H9 (cell line): ENCODE results near the gene DIAPH2. TPM values are rescaled to one million over a fixed set of nuclear protein-coding genes. Genes with fewer than 3 reads are reported as not detected.

Experiments used
- DNase-seq: peaks from one replicate; pipeline ENCODE4 v3.0.0-alpha.2; 2017
- H2AFZ ChIP-seq: one replicate; pipeline ENCODE4 v1.6.1; 2013; ENCODE audit warnings: mild to moderate bottlenecking, low read length, control low read depth, moderate library complexity
- H2AK5ac ChIP-seq: 2 replicates; pipeline ENCODE4 v1.6.1; 2013; ENCODE audit warnings: low read length, control low read depth, mixed read lengths; ENCODE audit not compliant: insufficient read length
- H2BK120ac ChIP-seq: one replicate; pipeline ENCODE4 v1.6.1; 2013; ENCODE audit warnings: low read depth, mild to moderate bottlenecking, low read length, control low read depth, inconsistent platforms; ENCODE audit not compliant: poor library complexity, severe bottlenecking
- H2BK12ac ChIP-seq: 2 replicates; pipeline ENCODE4 v1.6.1; 2013; ENCODE audit warnings: low read length, control low read depth, mixed read lengths, low read depth; ENCODE audit not compliant: insufficient read length
- H2BK15ac ChIP-seq: 2 replicates; pipeline ENCODE4 v1.6.1; 2013; ENCODE audit warnings: low read depth, low read length, control low read depth
- H2BK20ac ChIP-seq: one replicate; pipeline ENCODE4 v1.6.1; 2013; ENCODE audit warnings: low read depth, mild to moderate bottlenecking, low read length, control low read depth, inconsistent platforms; ENCODE audit not compliant: poor library complexity, severe bottlenecking
- H2BK5ac ChIP-seq: 2 replicates; pipeline ENCODE4 v1.6.1; 2013; ENCODE audit warnings: low read length, control low read depth, mixed read lengths; ENCODE audit not compliant: insufficient read length
- H3K14ac ChIP-seq: 2 replicates; pipeline ENCODE4 v1.6.1; 2013; ENCODE audit warnings: low read length, control low read depth; ENCODE audit not compliant: insufficient read depth
- H3K18ac ChIP-seq: 2 replicates; pipeline ENCODE4 v1.6.1; 2013; ENCODE audit warnings: low read depth, mild to moderate bottlenecking, mixed read lengths, low read length, control low read depth; ENCODE audit not compliant: insufficient read length
- H3K23ac ChIP-seq: 2 replicates; pipeline ENCODE4 v1.6.1; 2013; ENCODE audit warnings: low read length, control low read depth, mixed read lengths, low read depth; ENCODE audit not compliant: insufficient read length
- H3K23me2 ChIP-seq: 2 replicates; pipeline ENCODE4 v1.6.1; 2013; ENCODE audit warnings: low read depth, mild to moderate bottlenecking, mixed read lengths, low read length, control low read depth; ENCODE audit not compliant: insufficient read length, poor library complexity, severe bottlenecking
- H3K27ac ChIP-seq: 2 replicates; pipeline ENCODE4 v1.5.1; 2013; ENCODE audit warnings: low read length, control low read depth, mixed read lengths, low read depth; ENCODE audit not compliant: insufficient read length
- H3K27me3 ChIP-seq: 2 replicates; pipeline ENCODE4 v1.6.1; 2013; ENCODE audit warnings: low read length, control low read depth, inconsistent platforms; ENCODE audit not compliant: insufficient read depth
- H3K4ac ChIP-seq: 2 replicates; pipeline ENCODE4 v1.6.1; 2013; ENCODE audit warnings: low read depth, mild to moderate bottlenecking, control low read depth, inconsistent platforms, low read length, moderate library complexity
- H3K4me1 ChIP-seq: 2 replicates; pipeline ENCODE4 v1.6.1; 2013; ENCODE audit warnings: low read length, control low read depth, inconsistent platforms; ENCODE audit not compliant: insufficient read depth
- H3K4me2 ChIP-seq: 2 replicates; pipeline ENCODE4 v1.6.1; 2013; ENCODE audit warnings: low read length, control low read depth, mixed read lengths; ENCODE audit not compliant: insufficient read length, insufficient read depth
- H3K56ac ChIP-seq: 2 replicates; pipeline ENCODE4 v1.6.1; 2013; ENCODE audit warnings: low read depth, mild to moderate bottlenecking, mixed read lengths, low read length, control low read depth; ENCODE audit not compliant: insufficient read length
- H3K79me1 ChIP-seq: 2 replicates; pipeline ENCODE4 v1.6.1; 2013; ENCODE audit warnings: low read depth, mild to moderate bottlenecking, moderate library complexity, low read length, control low read depth, inconsistent platforms; ENCODE audit not compliant: insufficient read depth, poor library complexity, severe bottlenecking
- H3K79me2 ChIP-seq: 2 replicates; pipeline ENCODE4 v1.6.1; 2013; ENCODE audit warnings: low read length, control low read depth, inconsistent platforms; ENCODE audit not compliant: insufficient read depth
- H3K9ac ChIP-seq: 2 replicates; pipeline ENCODE4 v1.6.1; 2013; ENCODE audit warnings: low read length, control low read depth, mixed read lengths; ENCODE audit not compliant: insufficient read length; ENCODE audit errors: extremely low read depth
- H3K9me3 ChIP-seq: one replicate; pipeline ENCODE4 v1.6.1; 2013; ENCODE audit warnings: low read depth, low read length, inconsistent platforms; ENCODE audit not compliant: control insufficient read depth
- H3T11ph ChIP-seq: one replicate; pipeline ENCODE4 v1.6.1; 2013; ENCODE audit warnings: mild to moderate bottlenecking, low read length, control low read depth, inconsistent platforms
- H4K20me1 ChIP-seq: one replicate; pipeline ENCODE4 v1.6.1; 2013; ENCODE audit not compliant: control insufficient read depth, insufficient read length, insufficient read depth
- H4K5ac ChIP-seq: 2 replicates; pipeline ENCODE4 v1.6.1; 2013; ENCODE audit warnings: low read depth, mild to moderate bottlenecking, mixed read lengths, low read length, control low read depth; ENCODE audit not compliant: insufficient read length
- H4K8ac ChIP-seq: replicated peaks from 2 replicates; pipeline ENCODE4 v1.6.1; 2013; ENCODE audit warnings: low read length, control low read depth, mixed read lengths, low read depth; ENCODE audit not compliant: insufficient read length
- H4K91ac ChIP-seq: 2 replicates; pipeline ENCODE4 v1.6.1; 2013; ENCODE audit warnings: low read depth, mild to moderate bottlenecking, moderate library complexity, mixed read lengths, low read length, control low read depth; ENCODE audit not compliant: insufficient read length
- H3K27ac Mint-ChIP-seq, 3 experiments: 2 replicates in 2 of 3; 3 replicates in 1 of 3; pipeline ENCODE4 v1.8.0; 2020 to 2021; ENCODE audit warnings: mixed read lengths in 3 of 3, mild to moderate bottlenecking in 1 of 3, moderate library complexity in 1 of 3
- H3K27me3 Mint-ChIP-seq: 2 replicates; pipeline ENCODE4 v1.8.0; 2021; ENCODE audit warnings: low read depth, mild to moderate bottlenecking, moderate library complexity, mixed read lengths
- H3K36me3 Mint-ChIP-seq, 3 experiments: 2 replicates in 2 of 3; 3 replicates in 1 of 3; pipeline ENCODE4 v1.8.0; 2020 to 2021; ENCODE audit warnings: low read depth in 3 of 3, mixed read lengths in 3 of 3; ENCODE audit not compliant: insufficient read depth in 1 of 3
- H3K4me1 Mint-ChIP-seq, 2 experiments: 2 replicates each; pipeline ENCODE4 v1.8.0; 2020; ENCODE audit warnings: mixed read lengths in 2 of 2
- H3K4me3 Mint-ChIP-seq, 2 experiments: 2 replicates in 1 of 2; 3 replicates in 1 of 2; pipeline ENCODE4 v1.8.0; 2020 to 2021; ENCODE audit warnings: mild to moderate bottlenecking in 2 of 2, mixed read lengths in 2 of 2, moderate library complexity in 1 of 2
- H3K9me3 Mint-ChIP-seq, 2 experiments: 2 replicates in 1 of 2; 3 replicates in 1 of 2; pipeline ENCODE4 v1.8.0; 2020; ENCODE audit warnings: mild to moderate bottlenecking in 2 of 2, mixed read lengths in 2 of 2, moderate library complexity in 1 of 2
- WGBS: extraction: QIAGEN DNeasy Blood & Tissue Kit; methylation state at CpG from one replicate; pipeline ENCODE4 v1.1.7; 2013; ENCODE audit warnings: missing lambda C conversion rate, low lambda C conversion rate, mixed read lengths; ENCODE audit not compliant: insufficient read length; ENCODE audit errors: extremely low coverage; 5-methylcytosine and 5-hydroxymethylcytosine counted together
- total RNA-seq: library from RNA; stranded (reverse); gene quantifications from 2 replicates; pipeline ENCODE4 v1.2.1, GENCODE V29; 2021
- TF ChIP-seq, protein P1 (sequence below): fragments of 200-600 bp; sonication (generic); conservative IDR thresholded peaks from 3 replicates; pipeline ENCODE4 v1.8.0; 2021; ENCODE audit warnings: antibody characterized with exemption, mild to moderate bottlenecking

The DIAPH2 gene
- total RNA-seq, 1 experiment from 2014 or later, result 45.4 TPM

DNA sequence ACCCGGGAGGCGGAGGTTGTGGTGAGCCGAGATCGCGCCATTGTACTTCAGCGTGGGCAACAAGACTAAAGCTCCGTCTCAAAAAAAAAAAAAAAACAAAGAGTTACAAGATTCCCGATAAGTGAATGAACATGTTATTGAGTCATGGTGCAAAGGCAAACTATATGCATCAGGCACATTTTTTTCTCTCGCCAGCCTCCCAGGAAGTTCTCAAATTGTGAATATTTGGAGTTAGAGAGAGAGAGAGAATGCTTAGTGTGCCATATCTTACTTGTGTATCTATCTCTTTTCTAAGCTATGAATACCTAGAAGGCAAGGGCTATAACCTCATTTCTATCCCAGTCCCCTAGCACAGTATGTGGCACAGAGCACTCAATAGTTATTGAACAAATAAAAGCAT, 599.9 kb downstream of the DIAPH2 start:
- Histone ChIP-seq H2BK15ac (no peak overlapping the region), H3K18ac (no peak overlapping the region), H3K56ac (no peak overlapping the region), H2BK20ac (no peak overlapping the region), H3K79me2 (no peaks in the 10 kb centered on the region), H3K14ac (no peak overlapping the region), H3K4me2 (no peak overlapping the region), H2AFZ (no peak overlapping the region), H4K20me1 (no peaks in the 10 kb centered on the region), H3K79me1 (no peaks in the 10 kb centered on the region), H3K23ac (no peak overlapping the region), H4K91ac (no peak overlapping the region), H3K27me3 (no peaks in the 10 kb centered on the region), H2BK5ac (no peak overlapping the region), H3K23me2 (no peaks in the 10 kb centered on the region), H2BK12ac (no peak overlapping the region), H2AK5ac (no peak overlapping the region), H3K4ac (no peak overlapping the region), H3K9me3 (no peaks in the 10 kb centered on the region), H3K9ac (no peak overlapping the region), H4K8ac (no peak overlapping the region), H2BK120ac (no peak overlapping the region), H3K27ac (no peak overlapping the region), H3K4me1 (no peaks in the 10 kb centered on the region; the same call in 1 of the 2 replicates), H3T11ph (no peak overlapping the region), H4K5ac (no peak overlapping the region)
- Mint-ChIP-seq H3K36me3 (no peaks in the 10 kb centered on the region), H3K27ac (no peak overlapping the region; a peak in 1 of 7 replicates), H3K27me3 (no peaks in the 10 kb centered on the region), H3K4me3 (no peak overlapping the region), H3K9me3 (no peaks in the 10 kb centered on the region), H3K4me1 (peaks cover 16% of the 10 kb centered on the region in 2 experiments)
- WGBS, result no CpG with 5 or more reads among the region's 9 CpGs
- TF ChIP-seq, protein P1, sequence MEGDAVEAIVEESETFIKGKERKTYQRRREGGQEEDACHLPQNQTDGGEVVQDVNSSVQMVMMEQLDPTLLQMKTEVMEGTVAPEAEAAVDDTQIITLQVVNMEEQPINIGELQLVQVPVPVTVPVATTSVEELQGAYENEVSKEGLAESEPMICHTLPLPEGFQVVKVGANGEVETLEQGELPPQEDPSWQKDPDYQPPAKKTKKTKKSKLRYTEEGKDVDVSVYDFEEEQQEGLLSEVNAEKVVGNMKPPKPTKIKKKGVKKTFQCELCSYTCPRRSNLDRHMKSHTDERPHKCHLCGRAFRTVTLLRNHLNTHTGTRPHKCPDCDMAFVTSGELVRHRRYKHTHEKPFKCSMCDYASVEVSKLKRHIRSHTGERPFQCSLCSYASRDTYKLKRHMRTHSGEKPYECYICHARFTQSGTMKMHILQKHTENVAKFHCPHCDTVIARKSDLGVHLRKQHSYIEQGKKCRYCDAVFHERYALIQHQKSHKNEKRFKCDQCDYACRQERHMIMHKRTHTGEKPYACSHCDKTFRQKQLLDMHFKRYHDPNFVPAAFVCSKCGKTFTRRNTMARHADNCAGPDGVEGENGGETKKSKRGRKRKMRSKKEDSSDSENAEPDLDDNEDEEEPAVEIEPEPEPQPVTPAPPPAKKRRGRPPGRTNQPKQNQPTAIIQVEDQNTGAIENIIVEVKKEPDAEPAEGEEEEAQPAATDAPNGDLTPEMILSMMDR, result no peak
- DNase-seq, result no peak
